SK-N-SH treated with all-trans-retinoic acid at 6 μM for 48 hours (cell line): ENCODE data around the gene ATP5F1E.

ENCODE experiments used
- ATAC-seq: fragments of 200-7000 bp; cut with Tn5 transposase; 3 replicates; pipeline ENCODE4 v1.9.1; 2020; ENCODE audit warnings: mild to moderate bottlenecking, moderate library complexity
- ARNTL ChIP-seq: fragments of 450-650 bp; formaldehyde crosslinking; IDR thresholded peaks from 2 replicates; pipeline ENCODE4 v1.5.0; 2020; ENCODE audit warnings: low read depth, mild to moderate bottlenecking, moderate library complexity, borderline replicate concordance
- CREB5 ChIP-seq: fragments of 250-450 bp; sonication (Bioruptor Pico); IDR thresholded peaks from 2 replicates; pipeline ENCODE4 v1.5.1; 2020; ENCODE audit warnings: low read depth, mild to moderate bottlenecking, moderate library complexity
- CSDC2 ChIP-seq: fragments of 250-450 bp; sonication (Bioruptor Pico); IDR thresholded peaks from 2 replicates; pipeline ENCODE4 v1.5.0; 2020; ENCODE audit warnings: mild to moderate bottlenecking, moderate library complexity
- CSRNP3 ChIP-seq: fragments of 250-450 bp; sonication (Bioruptor Pico); IDR thresholded peaks from 2 replicates; pipeline ENCODE4 v1.5.1; 2021; ENCODE audit warnings: mild to moderate bottlenecking, moderate library complexity
- ESRRG ChIP-seq: fragments of 250-450 bp; sonication (Bioruptor Pico); IDR thresholded peaks from 2 replicates; pipeline ENCODE4 v1.6.1; 2021; ENCODE audit warnings: mild to moderate bottlenecking
- GLIS3 ChIP-seq: fragments of 250-450 bp; sonication (Bioruptor Pico); IDR thresholded peaks from 2 replicates; pipeline ENCODE4 v1.5.0; 2020; ENCODE audit warnings: mild to moderate bottlenecking, moderate library complexity
- ISL1 ChIP-seq: fragments of 250-450 bp; sonication (Bioruptor Pico); IDR thresholded peaks from 2 replicates; pipeline ENCODE4 v2.1.2; 2022; ENCODE audit warnings: mild to moderate bottlenecking, moderate library complexity
- OSR1 ChIP-seq: fragments of 250-450 bp; sonication (Bioruptor Pico); IDR thresholded peaks from 2 replicates; pipeline ENCODE4 v1.8.0; 2022; ENCODE audit warnings: moderate library complexity, mild to moderate bottlenecking, inconsistent platforms
- PPARA ChIP-seq: fragments of 250-450 bp; sonication (Bioruptor Pico); IDR thresholded peaks from 2 replicates; pipeline ENCODE4 v1.5.0; 2020; ENCODE audit warnings: mild to moderate bottlenecking, borderline replicate concordance
- RARB ChIP-seq: fragments of 250-450 bp; sonication (Bioruptor Pico); IDR thresholded peaks from 2 replicates; pipeline ENCODE4 v1.8.0; 2021; ENCODE audit warnings: mild to moderate bottlenecking, moderate library complexity
- SNAI2 ChIP-seq: fragments of 250-450 bp; sonication (Bioruptor Pico); IDR thresholded peaks from 2 replicates; pipeline ENCODE4 v1.5.0; 2020; ENCODE audit warnings: mild to moderate bottlenecking, moderate library complexity
- TCF4 ChIP-seq: fragments of 250-450 bp; sonication (Bioruptor Pico); IDR thresholded peaks from 2 replicates; pipeline ENCODE4 v1.8.0; 2021; ENCODE audit warnings: mild to moderate bottlenecking, moderate library complexity, borderline replicate concordance
- ZC3H10 ChIP-seq: fragments of 250-450 bp; sonication (Bioruptor Pico); IDR thresholded peaks from 2 replicates; pipeline ENCODE4 v1.5.1; 2021; ENCODE audit warnings: mild to moderate bottlenecking, moderate library complexity
- ZFP3 ChIP-seq: fragments of 250-450 bp; sonication (Bioruptor Pico); IDR thresholded peaks from 2 replicates; pipeline ENCODE4 v1.5.0; 2020; ENCODE audit warnings: mild to moderate bottlenecking, moderate library complexity
- ZNF565 ChIP-seq: fragments of 450-650 bp; formaldehyde crosslinking; conservative IDR thresholded peaks from 2 replicates; pipeline ENCODE4 v1.5.0; 2020; ENCODE audit warnings: low read depth, mild to moderate bottlenecking, moderate library complexity
- ZNF70 ChIP-seq: fragments of 450-650 bp; formaldehyde crosslinking; IDR thresholded peaks from 2 replicates; pipeline ENCODE4 v1.5.0; 2020; ENCODE audit warnings: mild to moderate bottlenecking, moderate library complexity
- TF ChIP-seq, protein P1 (sequence below): fragments of 250-450 bp; sonication (Bioruptor Pico); IDR thresholded peaks from 2 replicates; pipeline ENCODE4 v1.5.0; 2020; ENCODE audit warnings: mild to moderate bottlenecking, moderate library complexity
- TF ChIP-seq, protein P2 (sequence below): fragments of 250-450 bp; sonication (Bioruptor Pico); IDR thresholded peaks from 2 replicates; pipeline ENCODE4 v1.8.0; 2021; ENCODE audit warnings: low read depth, mild to moderate bottlenecking, moderate library complexity, borderline replicate concordance

ATP5F1E gene

DNA sequence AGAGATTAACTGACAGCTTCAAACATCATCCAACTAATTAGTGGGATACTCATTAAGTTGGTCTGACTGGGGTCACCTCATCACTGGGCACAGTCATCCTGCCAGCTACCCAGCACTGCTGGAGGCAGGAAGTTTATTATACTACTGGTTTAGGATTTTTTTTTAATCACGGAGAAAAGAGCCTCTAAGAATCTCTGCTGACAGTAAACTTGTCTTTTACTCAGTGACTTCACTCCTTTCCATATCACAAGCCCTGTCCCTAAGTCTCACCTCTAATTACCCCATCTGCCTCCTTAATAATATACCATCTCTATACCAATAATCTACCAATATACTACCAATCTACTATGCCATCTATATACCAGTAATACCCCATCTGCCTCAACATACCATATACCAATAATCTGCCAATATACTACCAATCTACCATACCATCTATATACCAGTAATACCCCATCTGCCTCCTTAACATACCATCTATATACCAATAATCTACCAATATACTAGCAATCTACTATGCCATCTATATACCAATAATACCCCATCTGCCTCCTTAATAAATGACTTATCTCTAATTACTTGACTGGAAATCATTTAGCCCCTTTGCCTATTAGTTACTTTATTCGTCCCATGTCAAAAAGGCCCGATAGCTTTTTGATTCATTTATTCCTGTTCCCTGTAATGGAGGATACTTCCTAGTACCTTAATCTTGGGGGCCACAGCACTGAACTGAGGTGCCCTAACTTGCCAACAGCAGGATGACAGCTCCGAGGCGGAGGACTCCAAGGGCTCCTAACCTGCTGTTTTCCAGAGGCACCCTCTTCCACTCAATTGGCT, 5.0 kb downstream of the ATP5F1E start (continued):
- TF ChIP-seq, protein P1, sequence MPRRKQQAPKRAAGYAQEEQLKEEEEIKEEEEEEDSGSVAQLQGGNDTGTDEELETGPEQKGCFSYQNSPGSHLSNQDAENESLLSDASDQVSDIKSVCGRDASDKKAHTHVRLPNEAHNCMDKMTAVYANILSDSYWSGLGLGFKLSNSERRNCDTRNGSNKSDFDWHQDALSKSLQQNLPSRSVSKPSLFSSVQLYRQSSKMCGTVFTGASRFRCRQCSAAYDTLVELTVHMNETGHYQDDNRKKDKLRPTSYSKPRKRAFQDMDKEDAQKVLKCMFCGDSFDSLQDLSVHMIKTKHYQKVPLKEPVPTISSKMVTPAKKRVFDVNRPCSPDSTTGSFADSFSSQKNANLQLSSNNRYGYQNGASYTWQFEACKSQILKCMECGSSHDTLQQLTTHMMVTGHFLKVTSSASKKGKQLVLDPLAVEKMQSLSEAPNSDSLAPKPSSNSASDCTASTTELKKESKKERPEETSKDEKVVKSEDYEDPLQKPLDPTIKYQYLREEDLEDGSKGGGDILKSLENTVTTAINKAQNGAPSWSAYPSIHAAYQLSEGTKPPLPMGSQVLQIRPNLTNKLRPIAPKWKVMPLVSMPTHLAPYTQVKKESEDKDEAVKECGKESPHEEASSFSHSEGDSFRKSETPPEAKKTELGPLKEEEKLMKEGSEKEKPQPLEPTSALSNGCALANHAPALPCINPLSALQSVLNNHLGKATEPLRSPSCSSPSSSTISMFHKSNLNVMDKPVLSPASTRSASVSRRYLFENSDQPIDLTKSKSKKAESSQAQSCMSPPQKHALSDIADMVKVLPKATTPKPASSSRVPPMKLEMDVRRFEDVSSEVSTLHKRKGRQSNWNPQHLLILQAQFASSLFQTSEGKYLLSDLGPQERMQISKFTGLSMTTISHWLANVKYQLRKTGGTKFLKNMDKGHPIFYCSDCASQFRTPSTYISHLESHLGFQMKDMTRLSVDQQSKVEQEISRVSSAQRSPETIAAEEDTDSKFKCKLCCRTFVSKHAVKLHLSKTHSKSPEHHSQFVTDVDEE (CRISPR knock-in tag) = no peak

DNA sequence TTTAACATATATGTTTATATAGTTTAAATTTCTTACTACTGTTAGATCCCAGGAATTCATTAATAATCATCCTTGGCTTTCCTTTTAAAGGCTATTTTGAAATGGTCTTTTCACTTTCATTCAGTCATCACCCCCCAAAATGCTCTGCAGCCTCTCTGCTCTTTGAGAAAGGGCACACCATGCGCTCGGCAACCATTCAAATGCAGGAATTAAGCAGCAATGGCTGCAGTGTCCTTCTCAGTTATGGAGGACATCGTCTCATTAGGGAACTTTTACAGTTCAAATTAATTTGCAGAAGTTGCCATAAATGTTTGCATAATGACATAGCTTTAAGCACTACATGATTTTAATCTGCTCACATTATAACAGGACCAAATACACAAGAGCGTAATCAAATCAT, 6.6 kb downstream of the ATP5F1E start:
- ATAC-seq = no peak

DNA sequence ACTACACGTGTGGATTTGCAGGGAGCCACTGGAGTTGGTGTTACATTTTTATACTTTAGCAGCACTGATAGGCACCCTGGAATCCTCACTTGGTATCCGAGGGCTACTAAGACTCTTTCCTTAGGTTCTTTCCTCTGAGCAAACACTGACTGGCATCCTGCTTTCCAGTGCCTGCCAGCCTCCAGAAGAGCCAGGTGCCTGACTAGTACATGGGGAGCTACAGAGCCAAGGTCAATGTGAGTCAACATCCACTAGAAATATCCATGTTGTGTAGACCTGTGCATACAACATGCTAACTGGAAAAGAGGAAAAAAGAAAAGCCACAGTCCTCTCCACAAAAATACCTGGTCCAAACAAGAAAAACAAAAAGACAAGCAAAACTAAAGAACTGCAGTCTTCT, 7.0 kb downstream of the ATP5F1E start:
- ATAC-seq = no peak
- no peak for TF ChIP-seq RARB (CRISPR knock-in tag)
- TF ChIP-seq ARNTL (CRISPR knock-in tag) = no peak
- TF ChIP-seq CSRNP3 = no peak
- TF ChIP-seq ISL1 (CRISPR knock-in tag) = no peak
- no peak for TF ChIP-seq PPARA (CRISPR knock-in tag)
- no peak for TF ChIP-seq TCF4 (CRISPR knock-in tag)
- no peak for TF ChIP-seq GLIS3 (CRISPR knock-in tag)
- no peak for TF ChIP-seq ZNF565 (CRISPR knock-in tag)
- TF ChIP-seq SNAI2 (CRISPR knock-in tag) = no peak
- no peak for TF ChIP-seq CREB5
- TF ChIP-seq ZC3H10 = no peak
- no peak for TF ChIP-seq ESRRG (CRISPR knock-in tag)
- no peak for TF ChIP-seq ZFP3 (CRISPR knock-in tag)
- TF ChIP-seq, protein P2, sequence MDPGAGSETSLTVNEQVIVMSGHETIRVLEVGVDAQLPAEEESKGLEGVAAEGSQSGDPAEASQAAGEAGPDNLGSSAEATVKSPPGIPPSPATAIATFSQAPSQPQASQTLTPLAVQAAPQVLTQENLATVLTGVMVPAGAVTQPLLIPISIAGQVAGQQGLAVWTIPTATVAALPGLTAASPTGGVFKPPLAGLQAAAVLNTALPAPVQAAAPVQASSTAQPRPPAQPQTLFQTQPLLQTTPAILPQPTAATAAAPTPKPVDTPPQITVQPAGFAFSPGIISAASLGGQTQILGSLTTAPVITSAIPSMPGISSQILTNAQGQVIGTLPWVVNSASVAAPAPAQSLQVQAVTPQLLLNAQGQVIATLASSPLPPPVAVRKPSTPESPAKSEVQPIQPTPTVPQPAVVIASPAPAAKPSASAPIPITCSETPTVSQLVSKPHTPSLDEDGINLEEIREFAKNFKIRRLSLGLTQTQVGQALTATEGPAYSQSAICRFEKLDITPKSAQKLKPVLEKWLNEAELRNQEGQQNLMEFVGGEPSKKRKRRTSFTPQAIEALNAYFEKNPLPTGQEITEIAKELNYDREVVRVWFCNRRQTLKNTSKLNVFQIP = no peak
- no peak for TF ChIP-seq CSDC2
- no peak for TF ChIP-seq ZNF70 (CRISPR knock-in tag)
- TF ChIP-seq OSR1 (CRISPR knock-in tag) = no peak
- TF ChIP-seq, all 23 proteins: peak for 0

More for the DNA sequence above, 6.6 kb downstream of the ATP5F1E start:
- TF ChIP-seq ISL1 (CRISPR knock-in tag) = no peak
- no peak for TF ChIP-seq CSRNP3
- TF ChIP-seq ZNF70 (CRISPR knock-in tag) = no peak
- no peak for TF ChIP-seq OSR1 (CRISPR knock-in tag)
- TF ChIP-seq, protein P2 = no peak
- TF ChIP-seq, all 23 proteins: peak for 0
